EL (cell line): ENCODE results near the gene WDR74.
A peak's percentile ranks its signal among the peaks of the same experiment; 100 is the strongest.
"Not testable (repeated sequence)": the region's sequence is repeated elsewhere in the genome, so short reads cannot be mapped to it uniquely, and the experiment has no call there.

Experiments
- DNase-seq: peaks from one replicate; pipeline ENCODE4 v3.0.0-alpha.2; 2016

The WDR74 gene

GRCh38 chr11:62859281-62859703 lies 19.9 kb upstream of the WDR74 start:
- not testable (repeated sequence) for DNase-seq

DNA sequence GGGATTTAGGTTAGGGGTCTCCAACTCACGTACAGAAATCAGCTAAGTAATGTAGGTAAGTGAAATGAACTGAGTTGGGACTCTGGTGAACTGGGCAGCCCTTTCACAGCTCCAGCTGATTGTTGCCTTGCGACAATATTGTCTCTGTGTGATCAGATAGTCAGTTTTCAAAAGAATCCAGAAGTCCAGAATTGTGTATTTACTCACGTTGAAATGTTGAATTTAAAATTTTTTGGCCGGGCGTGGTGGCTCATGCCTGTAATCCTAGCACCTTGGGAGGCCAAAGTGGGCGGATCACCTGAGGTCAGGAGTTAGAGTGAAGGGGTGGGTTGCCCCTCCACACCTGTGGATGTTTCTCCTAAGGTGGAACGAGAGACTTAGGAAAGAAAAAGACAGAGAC lies 18.8 kb upstream of the WDR74 start:
- DNase-seq: no peak

DNA sequence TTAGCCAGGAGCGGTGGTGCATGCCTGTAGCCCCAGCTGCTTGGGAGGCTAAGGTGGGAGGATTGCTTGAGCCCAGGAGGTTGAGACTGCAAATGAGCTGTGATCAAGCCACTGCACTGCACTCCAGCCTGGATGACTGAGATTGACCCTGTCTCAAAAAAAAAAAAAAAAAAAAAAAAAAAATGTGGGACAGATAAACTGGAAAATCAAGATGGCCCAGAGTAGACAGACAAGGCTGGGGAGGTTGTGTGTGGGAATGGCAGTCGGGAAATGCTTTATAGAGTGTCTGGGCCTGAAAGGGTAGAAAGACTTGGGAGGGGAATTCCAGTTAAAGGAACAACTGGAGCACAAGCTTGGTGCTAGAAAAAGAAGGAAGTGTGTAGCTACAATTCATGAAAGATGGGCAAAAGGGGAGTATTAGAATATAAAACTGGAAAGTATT lies 18.2 kb upstream of the WDR74 start:
- DNase-seq: peak; percentile 42

- no peak for DNase-seq
These were observed 17.0 kb upstream of the WDR74 start for GRCh38 chr11:62856333-62856895.

DNA sequence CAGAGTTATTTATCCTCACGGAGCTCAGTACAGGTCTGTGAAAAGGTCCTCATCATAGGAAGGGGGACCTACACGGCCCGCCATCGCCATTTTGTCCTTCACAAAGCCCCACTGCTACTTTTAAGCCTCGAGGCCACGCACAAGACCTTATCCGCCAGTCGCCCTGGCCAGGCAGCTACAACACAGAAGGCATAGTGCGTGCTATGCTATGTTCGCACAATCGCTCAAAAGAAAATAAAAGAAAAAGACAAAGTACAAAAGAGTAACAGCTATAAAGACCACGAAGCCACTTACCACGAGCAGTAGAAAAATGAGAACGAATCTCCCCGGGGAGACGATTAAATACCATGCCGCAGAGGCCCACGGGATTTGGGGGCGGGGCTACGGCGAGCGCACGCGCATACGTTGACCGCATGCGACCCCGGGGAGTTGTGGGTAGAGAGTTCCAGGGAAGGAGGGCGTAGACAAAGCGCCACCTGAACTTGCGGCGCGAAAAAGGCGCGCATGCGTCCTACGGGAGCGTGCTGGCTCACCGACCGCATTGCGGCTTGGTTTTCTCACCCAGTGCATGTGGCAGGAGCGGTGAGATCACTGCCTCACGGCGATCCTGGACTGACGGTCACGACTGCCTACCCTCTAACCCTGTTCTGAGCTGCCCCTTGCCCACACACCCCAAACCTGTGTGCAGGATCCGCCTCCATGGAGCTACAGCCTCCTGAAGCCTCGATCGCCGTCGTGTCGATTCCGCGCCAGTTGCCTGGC lies 16.4 kb upstream of the WDR74 start:
- peak; percentile 99 for DNase-seq

- DNase-seq: no peak
These were observed 15.6 kb upstream of the WDR74 start for GRCh38 chr11:62854825-62855570.

- DNase-seq: no peak
These were observed 14.8 kb upstream of the WDR74 start for GRCh38 chr11:62854013-62854824.

GRCh38 chr11:62853279-62853965 lies 14.0 kb upstream of the WDR74 start:
- no peak for DNase-seq

DNA sequence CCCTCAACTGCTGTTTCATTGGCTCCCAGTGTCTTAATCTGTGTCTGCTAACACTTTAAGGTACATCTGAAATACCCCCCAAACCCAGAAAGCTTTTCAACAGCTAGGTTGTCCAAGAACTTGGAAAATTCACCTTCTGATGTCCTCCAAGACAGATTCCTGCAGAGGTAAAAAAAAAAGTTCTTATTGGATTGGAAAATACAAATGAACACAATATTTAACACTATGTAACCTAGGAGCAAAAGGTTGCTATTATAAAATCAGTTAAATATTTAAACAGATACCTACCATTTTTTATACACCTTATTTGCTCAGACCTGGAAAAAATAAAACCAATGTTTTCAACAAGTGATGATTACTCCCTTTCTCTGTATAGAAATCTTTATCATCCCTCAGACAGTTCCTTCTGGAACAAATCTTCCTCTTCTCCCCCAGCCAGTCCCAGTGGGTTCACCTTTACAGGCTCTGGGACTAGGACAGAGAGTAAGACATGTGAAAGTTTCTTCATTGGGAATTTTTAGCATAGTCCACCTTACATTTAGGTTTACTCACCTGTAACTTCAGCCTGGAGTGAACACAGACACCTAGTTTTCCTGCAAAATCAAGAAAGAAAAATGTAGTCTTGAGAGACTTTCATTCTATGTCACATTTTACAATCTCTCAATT lies 13.3 kb upstream of the WDR74 start:
- DNase-seq: no peak

GRCh38 chr11:62851807-62852522 lies 12.6 kb upstream of the WDR74 start:
- DNase-seq: peak; percentile 34

- DNase-seq: peak; percentile 66
These were observed 11.8 kb upstream of the WDR74 start for GRCh38 chr11:62850911-62851806.

DNA sequence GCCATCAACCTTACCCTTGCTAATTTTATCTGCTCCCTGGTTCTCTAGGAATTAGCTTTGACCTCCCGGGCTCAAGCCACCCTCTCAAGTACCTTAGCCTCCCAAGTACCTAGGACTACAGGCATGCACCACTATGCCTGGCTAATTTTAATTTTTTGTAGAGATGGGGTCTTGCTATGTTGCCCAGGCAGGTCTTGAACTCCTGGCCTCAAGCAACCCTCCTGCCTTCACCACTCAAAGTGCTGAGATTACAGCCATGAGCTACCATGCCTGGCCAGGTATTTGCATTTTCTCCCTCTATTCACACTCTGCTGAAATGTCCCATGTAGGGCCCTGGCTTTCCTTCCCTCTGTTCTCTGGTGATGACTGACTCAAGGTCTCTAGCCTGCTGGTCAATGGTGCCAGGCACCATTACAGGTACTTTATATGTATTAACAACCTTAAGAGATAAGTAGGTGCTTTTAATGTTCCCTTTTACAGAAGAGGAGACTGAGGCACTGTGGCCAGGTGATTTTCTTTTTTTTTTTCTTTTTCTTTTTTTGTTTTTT lies 8.5 kb upstream of the WDR74 start:
- no peak for DNase-seq

DNA sequence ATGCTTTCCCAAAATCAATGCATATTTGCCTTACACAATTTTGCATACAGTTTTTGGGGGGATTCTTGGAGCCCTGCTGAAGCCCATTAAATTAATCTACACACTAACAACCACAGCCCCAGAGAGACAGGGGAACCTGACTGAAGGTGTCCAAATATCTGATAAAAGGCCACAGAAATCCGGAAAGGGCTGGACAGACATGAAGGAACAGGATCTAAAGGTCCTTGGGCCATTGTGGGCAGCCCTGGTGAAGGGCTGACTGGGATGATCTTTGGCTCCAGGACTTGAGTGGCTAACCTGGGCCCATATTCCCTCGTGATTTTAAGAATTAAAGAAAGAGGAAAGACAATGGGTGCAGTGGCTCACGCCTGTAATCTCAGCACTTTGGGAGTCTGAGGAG lies 6.8 kb upstream of the WDR74 start:
- no peak for DNase-seq

DNA sequence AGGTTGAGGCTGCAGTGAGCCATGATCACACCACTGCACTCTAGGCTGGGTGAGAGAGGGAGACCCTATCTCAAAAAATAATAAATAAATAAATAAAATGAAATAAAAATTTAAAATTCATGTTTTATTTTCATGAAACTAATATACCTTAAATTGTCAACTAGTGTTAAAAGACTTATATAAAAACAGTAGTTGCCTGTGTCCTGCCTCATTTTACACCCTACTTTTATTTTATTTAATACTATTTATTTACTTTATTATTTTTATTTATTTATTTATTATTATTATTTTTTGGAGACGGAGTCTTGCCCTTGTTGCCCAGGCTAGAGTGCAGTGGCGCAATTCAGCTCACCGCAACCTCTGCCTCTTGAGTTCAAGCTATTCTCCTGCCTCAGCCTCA lies 4.8 kb upstream of the WDR74 start:
- DNase-seq: no peak

- no peak for DNase-seq
These were observed 4.1 kb upstream of the WDR74 start for GRCh38 chr11:62843466-62843865.

DNA sequence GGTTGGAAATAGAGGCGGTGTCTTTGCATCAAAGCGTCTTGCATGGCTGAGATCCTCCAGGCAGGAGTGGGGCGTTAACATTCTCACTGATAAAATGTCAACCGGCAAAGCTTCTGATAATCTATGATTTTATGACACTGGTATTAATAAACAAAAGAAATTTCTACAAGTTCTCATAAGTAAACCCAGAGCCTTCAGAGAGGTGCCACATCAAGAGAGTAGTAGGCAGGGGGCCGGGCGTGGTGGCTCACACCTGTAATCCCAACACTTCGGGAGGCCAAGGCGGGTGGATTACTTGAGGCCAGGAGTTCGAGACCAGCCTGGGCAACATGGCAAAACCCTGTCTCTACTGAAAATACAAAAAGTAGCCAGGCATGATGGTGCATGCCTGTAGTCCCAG lies 3.5 kb upstream of the WDR74 start:
- DNase-seq: not testable (repeated sequence)

DNA sequence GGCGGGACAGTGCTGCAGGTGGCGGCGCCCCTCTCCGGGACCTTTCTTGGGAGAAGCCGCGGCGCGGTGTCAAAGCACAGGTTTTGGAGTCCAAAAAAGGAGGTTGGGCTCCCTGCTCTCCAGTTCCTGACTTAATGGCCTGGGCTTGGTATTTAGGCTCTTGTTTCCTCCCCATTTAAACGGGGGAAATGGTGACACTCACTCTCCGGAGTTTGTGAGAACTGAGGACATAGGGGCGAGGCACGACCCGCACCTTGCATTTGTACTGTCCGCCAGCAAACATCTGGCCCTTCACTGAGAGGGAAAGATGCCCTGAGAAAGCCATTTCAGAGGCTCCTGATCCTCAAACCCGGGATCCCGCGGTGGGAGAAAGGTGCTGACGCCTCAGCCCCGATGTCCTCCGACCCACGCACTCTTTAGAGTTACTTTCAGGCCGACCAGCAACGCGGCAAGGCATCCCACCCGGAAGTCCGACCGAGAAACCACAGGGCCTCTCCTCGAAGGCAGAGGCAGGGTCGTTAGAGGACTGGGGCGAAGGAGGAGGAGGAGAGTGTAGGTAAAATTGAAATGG lies 2.9 kb upstream of the WDR74 start:
- DNase-seq: peak; percentile 36

DNA sequence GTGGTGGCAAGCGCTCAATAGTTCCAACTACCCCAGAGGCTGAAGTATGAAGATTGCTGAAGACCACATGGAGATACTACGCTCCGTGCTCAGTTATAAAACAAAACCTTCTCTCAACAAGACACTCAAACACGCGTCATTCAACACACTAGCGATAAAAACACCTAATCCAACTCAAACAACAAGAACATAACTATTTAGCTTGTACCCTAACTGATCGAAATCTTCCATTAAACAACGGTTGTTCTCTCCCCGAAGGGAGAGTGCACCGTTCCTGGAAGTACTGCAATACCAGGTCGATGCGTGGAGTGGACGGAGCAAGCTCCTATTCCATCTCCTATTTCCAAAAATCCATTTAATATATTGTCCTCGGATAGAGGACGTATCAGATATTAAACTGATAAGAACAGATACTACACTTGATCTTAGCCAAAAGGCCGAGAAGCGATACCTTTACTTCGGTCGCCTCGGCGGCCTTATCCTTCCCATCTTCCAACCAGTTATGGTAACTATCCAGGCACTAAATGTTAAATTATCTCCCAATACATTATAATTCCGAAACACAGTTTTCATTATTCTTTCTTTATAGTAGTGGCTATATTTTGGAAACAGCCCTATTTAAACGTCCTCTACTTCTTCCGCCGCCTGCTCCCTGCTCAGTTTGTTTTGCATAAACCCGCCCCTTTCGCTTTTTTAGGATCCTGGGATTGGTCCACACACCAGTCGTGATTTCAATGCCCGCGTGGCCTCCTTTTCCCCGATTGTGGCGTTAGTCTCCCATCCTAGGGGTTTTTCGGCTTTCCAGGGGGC lies 2.2 kb upstream of the WDR74 start:
- DNase-seq: peak; percentile 99
